Measurements from ENCODE around the gene TIGD3.
A peak's percentile ranks its signal among the peaks of the same experiment; 100 is the strongest.

Gene TIGD3

DNA sequence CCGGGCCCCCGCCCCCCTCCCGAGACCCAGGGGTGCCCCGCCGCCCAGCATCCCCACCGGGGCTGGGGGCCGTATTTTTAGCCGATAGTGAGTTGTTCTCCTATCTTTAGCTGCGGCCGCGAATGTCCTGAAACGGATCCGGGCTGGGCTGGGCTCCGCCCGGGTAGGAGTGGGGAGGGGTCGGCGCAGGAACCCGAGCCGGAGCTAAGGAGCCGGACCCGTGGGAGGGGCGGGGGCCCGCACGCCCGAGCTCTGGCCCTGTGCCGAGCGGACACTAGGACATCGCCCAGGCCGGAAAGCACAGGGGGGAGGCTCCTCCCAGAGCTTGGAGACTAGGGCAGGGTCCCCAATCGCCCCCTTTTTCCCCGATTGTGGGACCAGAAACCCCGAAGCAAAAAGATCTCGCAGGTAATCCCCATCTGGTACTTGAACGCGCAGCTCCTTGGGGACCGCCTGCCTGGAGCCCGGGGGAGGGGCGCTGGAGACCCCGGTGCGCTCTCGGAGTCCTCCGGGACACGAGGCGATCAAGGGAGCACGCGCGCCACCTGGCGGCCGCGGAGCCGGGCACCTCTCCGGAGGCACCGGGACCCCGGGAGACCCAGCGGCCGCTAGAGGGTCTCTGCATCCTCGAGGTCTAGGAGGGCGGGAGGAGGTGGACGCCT, 39.2 kb upstream of the TIGD3 start:
- no peaks in the 10 kb centered on the region for H3K36me3 ChIP-seq (ENCODE audit: control insufficient read depth, insufficient read depth, low read length)
- H3K4me1 ChIP-seq, result peaks cover 1% of the 10 kb centered on the region
- TF ChIP-seq CTCF (IDR thresholded peaks at IDR 0.05), result peak; percentile 88
- peak overlapping the region; percentile 74 for H3K4me2 ChIP-seq (ENCODE audit: low read length)
- H3K27ac ChIP-seq, result peak overlapping the region; percentile 79
- no peaks in the 10 kb centered on the region for H3K79me2 ChIP-seq
- H3K27me3 ChIP-seq (ENCODE audit: control insufficient read depth, insufficient read depth, low read length), result no peaks in the 10 kb centered on the region
- H2AFZ ChIP-seq, result peak overlapping the region; percentile 79
- H3K9me3 ChIP-seq (ENCODE audit: control insufficient read depth, low read length), result no peaks in the 10 kb centered on the region
- no peak overlapping the region for H3K9ac ChIP-seq
- H3K4me3 ChIP-seq (ENCODE audit: low read depth, low read length), result peak overlapping the region; percentile 73

DNA sequence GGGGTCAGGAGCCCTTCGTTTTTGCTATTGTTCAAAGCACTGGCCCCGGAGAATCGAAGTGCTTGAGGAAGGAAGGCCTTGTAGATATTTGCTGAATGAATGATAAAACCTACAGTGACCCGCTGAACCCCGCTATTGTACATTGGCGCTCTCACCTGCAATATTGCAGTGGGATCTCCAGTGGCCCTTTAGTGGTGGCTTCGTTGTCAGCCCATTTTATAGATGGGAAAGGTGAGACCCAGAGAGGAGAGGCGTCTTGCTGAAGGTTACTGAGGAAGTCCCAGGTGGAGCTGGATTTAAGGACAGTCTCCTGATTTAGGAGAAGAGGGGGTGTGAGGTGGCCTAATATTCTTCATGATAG, 38.7 kb upstream of the TIGD3 start:
- Histone ChIP-seq H3K27me3 (ENCODE audit: control insufficient read depth, insufficient read depth, low read length) (no peaks in the 10 kb centered on the region), H3K9ac (no peak overlapping the region), H3K27ac (peak overlapping the region; percentile 36), H3K4me3 (ENCODE audit: low read depth, low read length) (peak overlapping the region; percentile 73), H2AFZ (peak overlapping the region; percentile 79), H3K4me1 (no peaks in the 10 kb centered on the region), H3K4me2 (ENCODE audit: low read length) (peak overlapping the region; percentile 74), H3K79me2 (no peaks in the 10 kb centered on the region), H3K9me3 (ENCODE audit: control insufficient read depth, low read length) (no peaks in the 10 kb centered on the region), H3K36me3 (ENCODE audit: control insufficient read depth, insufficient read depth, low read length) (no peaks in the 10 kb centered on the region)
- no peak for TF ChIP-seq CTCF (IDR thresholded peaks at IDR 0.05)

- H3K36me3 ChIP-seq (ENCODE audit: control insufficient read depth, insufficient read depth, low read length), result no peaks in the 10 kb centered on the region
- peak overlapping the region; percentile 33 for H2AFZ ChIP-seq
- no peak overlapping the region for H3K9ac ChIP-seq
- no peaks in the 10 kb centered on the region for H3K79me2 ChIP-seq
- H3K4me2 ChIP-seq (ENCODE audit: low read length), result peak overlapping the region; percentile 57
- no peaks in the 10 kb centered on the region for H3K27me3 ChIP-seq (ENCODE audit: control insufficient read depth, insufficient read depth, low read length)
- H3K27ac ChIP-seq, result peak overlapping the region; percentile 61
- H3K4me1 ChIP-seq, result no peaks in the 10 kb centered on the region
- no peaks in the 10 kb centered on the region for H3K9me3 ChIP-seq (ENCODE audit: control insufficient read depth, low read length)
- peak overlapping the region; percentile 16 for H3K4me3 ChIP-seq (ENCODE audit: low read depth, low read length)
- no peak for TF ChIP-seq CTCF (IDR thresholded peaks at IDR 0.05)
Observed at GRCh38 chr11:65316227-65317024, 38.1 kb upstream of the TIGD3 start.

DNA sequence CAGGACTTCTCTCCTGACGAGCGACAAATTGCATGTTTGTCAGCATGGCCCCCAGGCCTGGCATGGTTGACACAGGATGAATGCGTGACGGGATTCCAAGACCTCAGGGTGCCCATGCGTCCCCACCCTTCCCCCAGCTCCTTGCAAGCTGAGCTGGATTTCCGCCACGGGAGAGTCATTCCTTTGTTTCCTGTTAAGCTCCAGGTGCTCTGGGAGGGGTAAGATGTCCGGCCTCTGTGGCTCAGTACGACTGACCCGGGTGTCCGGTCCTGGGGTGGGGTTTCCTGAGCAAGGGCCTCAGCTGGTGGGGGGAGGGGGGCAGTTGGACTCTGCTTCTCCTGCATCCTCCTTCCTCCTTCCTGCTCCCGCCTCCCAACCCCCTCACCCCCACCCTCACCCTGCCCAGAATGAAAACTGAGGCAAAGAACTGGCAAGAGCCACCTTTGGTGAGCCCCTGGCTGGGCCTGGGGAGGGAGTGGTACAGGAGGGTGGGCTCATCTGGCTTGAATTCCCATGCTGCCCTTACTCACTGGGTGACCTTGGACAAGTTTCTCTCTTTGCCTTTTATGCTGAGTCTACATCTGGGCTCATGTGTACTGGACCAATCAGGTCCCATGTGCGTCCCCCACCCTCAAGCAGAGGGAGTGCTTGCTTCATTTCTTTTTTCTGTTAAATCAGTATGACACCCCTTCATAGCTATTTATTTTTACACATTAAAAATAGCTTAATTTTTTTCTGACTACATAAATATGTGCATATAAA, 37.3 kb upstream of the TIGD3 start:
- Histone ChIP-seq H3K4me1 (no peaks in the 10 kb centered on the region), H3K27ac (peak overlapping the region; percentile 61), H3K36me3 (ENCODE audit: control insufficient read depth, insufficient read depth, low read length) (no peaks in the 10 kb centered on the region), H3K79me2 (no peaks in the 10 kb centered on the region), H3K4me3 (ENCODE audit: low read depth, low read length) (peak overlapping the region; percentile 27), H3K9ac (no peak overlapping the region), H3K4me2 (ENCODE audit: low read length) (peak overlapping the region; percentile 57), H3K9me3 (ENCODE audit: control insufficient read depth, low read length) (no peaks in the 10 kb centered on the region), H2AFZ (peak overlapping the region; percentile 60), H3K27me3 (ENCODE audit: control insufficient read depth, insufficient read depth, low read length) (no peaks in the 10 kb centered on the region)
- no peak for TF ChIP-seq CTCF (IDR thresholded peaks at IDR 0.05)
